Body of pancreas (tissue), 4 donors: ENCODE results near the gene FIBIN.

Experiments used
- POLR2A ChIP-seq, 3 donors: fragments of 450-650 bp; IDR thresholded peaks; one replicate each; pipeline ENCODE4 v1.6.1; 2016; ENCODE audit warnings: antibody characterized with exemption in 3 of 3, mild to moderate bottlenecking in 2 of 3
- TF ChIP-seq, protein P1 (sequence below), 7 experiments: fragments of 450-650 bp in 4 of 7; fragments of 200-600 bp in 3 of 7; sonication (generic) in 3 of 7; IDR thresholded peaks; one replicate each; pipeline ENCODE4 v1.5.1; 2016 to 2019; ENCODE audit warnings: antibody characterized with exemption in 7 of 7

DNA sequence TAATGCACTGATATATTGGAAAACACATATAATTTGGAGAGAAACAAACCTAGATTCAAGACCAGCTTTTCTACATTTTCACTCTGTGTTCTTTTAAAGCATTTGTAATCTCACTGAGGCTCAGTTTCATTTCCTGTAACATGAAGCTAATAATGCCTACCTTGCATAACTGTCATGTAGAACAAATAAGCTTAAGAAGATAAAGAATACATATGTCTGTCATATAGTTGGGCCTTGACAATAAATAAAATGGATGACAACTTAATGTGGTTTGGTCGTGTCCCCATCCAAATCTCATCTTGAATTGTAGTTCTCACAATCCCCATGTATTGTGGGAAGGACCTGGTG, 35.2 kb upstream of the FIBIN start:
- TF ChIP-seq POLR2A (IDR thresholded peaks at IDR 0.05) = no peak
- TF ChIP-seq, protein P1, sequence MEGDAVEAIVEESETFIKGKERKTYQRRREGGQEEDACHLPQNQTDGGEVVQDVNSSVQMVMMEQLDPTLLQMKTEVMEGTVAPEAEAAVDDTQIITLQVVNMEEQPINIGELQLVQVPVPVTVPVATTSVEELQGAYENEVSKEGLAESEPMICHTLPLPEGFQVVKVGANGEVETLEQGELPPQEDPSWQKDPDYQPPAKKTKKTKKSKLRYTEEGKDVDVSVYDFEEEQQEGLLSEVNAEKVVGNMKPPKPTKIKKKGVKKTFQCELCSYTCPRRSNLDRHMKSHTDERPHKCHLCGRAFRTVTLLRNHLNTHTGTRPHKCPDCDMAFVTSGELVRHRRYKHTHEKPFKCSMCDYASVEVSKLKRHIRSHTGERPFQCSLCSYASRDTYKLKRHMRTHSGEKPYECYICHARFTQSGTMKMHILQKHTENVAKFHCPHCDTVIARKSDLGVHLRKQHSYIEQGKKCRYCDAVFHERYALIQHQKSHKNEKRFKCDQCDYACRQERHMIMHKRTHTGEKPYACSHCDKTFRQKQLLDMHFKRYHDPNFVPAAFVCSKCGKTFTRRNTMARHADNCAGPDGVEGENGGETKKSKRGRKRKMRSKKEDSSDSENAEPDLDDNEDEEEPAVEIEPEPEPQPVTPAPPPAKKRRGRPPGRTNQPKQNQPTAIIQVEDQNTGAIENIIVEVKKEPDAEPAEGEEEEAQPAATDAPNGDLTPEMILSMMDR (IDR thresholded peaks at IDR 0.05) = no peak
